GM12878 (cell line): ENCODE data around the gene FNDC3B.

Experiments
- CBX5 ChIP-seq: sonication (generic); IDR thresholded peaks from 2 replicates; pipeline ENCODE4 v1.6.1; 2016; ENCODE audit warnings: low read depth, moderate library complexity, mild to moderate bottlenecking, inconsistent platforms
- CHD2 ChIP-seq: IDR thresholded peaks from 2 replicates; pipeline ENCODE4 v1.6.1; 2011; ENCODE audit warnings: low read depth, low read length, improper control_type of control experiment, borderline replicate concordance
- GATAD2B ChIP-seq: fragments of 450-650 bp; conservative IDR thresholded peaks from 2 replicates; pipeline ENCODE4 v1.6.1; 2017; ENCODE audit warnings: low read depth, mild to moderate bottlenecking, moderate library complexity
- HDAC2 ChIP-seq: fragments of 200-600 bp; sonication (generic); IDR thresholded peaks from 2 replicates; pipeline ENCODE4 v1.6.1; 2017
- PAX5 ChIP-seq: IDR thresholded peaks from 2 replicates; pipeline ENCODE4 v1.6.1; 2011; ENCODE audit warnings: low read depth, low read length, borderline replicate concordance
- POLR2A ChIP-seq: IDR thresholded peaks from 2 replicates; pipeline ENCODE4 v1.6.1; 2011; ENCODE audit warnings: low read depth, mild to moderate bottlenecking, low read length
- RFX5 ChIP-seq: IDR thresholded peaks from 2 replicates; pipeline ENCODE4 v1.6.1; 2011; ENCODE audit warnings: low read depth, low read length, improper control_type of control experiment
- SMARCA5 ChIP-seq: fragments of 450-650 bp; IDR thresholded peaks from 2 replicates; pipeline ENCODE4 v1.6.1; 2017; ENCODE audit warnings: mild to moderate bottlenecking
- SP1 ChIP-seq: IDR thresholded peaks from one replicate; pipeline ENCODE4 v1.6.1; 2011; ENCODE audit warnings: low read depth, low read length
- TAF1 ChIP-seq: IDR thresholded peaks from 2 replicates; pipeline ENCODE4 v1.6.1; 2011; ENCODE audit warnings: mild to moderate bottlenecking, low read depth, low read length, borderline replicate concordance
- TF ChIP-seq, protein P1 (sequence below), 3 experiments: IDR thresholded peaks in 2 of 3; conservative IDR thresholded peaks in 1 of 3; 2 replicates each; pipeline ENCODE4 v1.5.1; 2011; ENCODE audit warnings: low read depth in 3 of 3, low read length in 3 of 3, mild to moderate bottlenecking in 3 of 3, control low read depth in 2 of 3, moderate library complexity in 2 of 3, inconsistent platforms in 1 of 3, mixed read lengths in 1 of 3; ENCODE audit not compliant: control insufficient read depth in 2 of 3, insufficient read depth in 1 of 3; ENCODE audit errors: extremely low read depth in 1 of 3
- TF ChIP-seq, protein P2 (sequence below): IDR thresholded peaks from 2 replicates; pipeline ENCODE4 v1.6.1; 2011; ENCODE audit warnings: low read depth, low read length, improper control_type of control experiment, borderline replicate concordance
- TF ChIP-seq, protein P3 (sequence below): IDR thresholded peaks from 2 replicates; pipeline ENCODE4 v1.6.1; 2012; ENCODE audit warnings: low read depth, low read length, improper control_type of control experiment
- TF ChIP-seq, protein P4 (sequence below): IDR thresholded peaks from 2 replicates; pipeline ENCODE4 v1.6.1; 2011; ENCODE audit warnings: mild to moderate bottlenecking, low read depth, low read length, moderate library complexity; ENCODE audit not compliant: insufficient replicate concordance

DNA sequence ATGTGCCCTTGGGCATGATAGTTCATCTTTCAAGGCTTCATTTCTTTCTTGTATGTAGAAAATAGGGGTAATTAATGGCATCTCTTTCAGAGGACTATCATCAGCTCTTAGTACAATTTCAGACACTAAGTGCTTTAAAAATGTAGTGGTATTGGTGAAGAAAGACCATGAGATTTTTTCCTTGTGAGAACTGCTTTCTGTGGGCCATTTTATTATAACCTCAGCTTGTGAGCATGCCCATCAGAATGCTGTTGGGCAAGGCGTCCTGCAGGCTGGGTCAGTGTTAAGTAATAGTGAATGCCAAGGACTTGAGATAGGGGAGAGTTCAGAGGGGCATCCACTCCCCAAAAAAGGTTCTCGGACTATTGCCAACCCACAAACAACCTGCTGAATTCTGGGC lies 221.0 kb downstream of the FNDC3B start:
- TF ChIP-seq, protein P1, sequence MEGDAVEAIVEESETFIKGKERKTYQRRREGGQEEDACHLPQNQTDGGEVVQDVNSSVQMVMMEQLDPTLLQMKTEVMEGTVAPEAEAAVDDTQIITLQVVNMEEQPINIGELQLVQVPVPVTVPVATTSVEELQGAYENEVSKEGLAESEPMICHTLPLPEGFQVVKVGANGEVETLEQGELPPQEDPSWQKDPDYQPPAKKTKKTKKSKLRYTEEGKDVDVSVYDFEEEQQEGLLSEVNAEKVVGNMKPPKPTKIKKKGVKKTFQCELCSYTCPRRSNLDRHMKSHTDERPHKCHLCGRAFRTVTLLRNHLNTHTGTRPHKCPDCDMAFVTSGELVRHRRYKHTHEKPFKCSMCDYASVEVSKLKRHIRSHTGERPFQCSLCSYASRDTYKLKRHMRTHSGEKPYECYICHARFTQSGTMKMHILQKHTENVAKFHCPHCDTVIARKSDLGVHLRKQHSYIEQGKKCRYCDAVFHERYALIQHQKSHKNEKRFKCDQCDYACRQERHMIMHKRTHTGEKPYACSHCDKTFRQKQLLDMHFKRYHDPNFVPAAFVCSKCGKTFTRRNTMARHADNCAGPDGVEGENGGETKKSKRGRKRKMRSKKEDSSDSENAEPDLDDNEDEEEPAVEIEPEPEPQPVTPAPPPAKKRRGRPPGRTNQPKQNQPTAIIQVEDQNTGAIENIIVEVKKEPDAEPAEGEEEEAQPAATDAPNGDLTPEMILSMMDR (IDR thresholded peaks at IDR 0.05 in 2 of 3, conservative IDR thresholded peaks at IDR 0.05 in 1 of 3; ENCODE audit: control insufficient read depth in 2 of 3, extremely low read depth in 1 of 3, insufficient read depth in 1 of 3, low read depth in 3 of 3, low read length in 3 of 3) = no peak
- TF ChIP-seq HDAC2 = no peak
- no peak for TF ChIP-seq RFX5
- no peak for TF ChIP-seq GATAD2B
- no peak for TF ChIP-seq SP1
- TF ChIP-seq, protein P2, sequence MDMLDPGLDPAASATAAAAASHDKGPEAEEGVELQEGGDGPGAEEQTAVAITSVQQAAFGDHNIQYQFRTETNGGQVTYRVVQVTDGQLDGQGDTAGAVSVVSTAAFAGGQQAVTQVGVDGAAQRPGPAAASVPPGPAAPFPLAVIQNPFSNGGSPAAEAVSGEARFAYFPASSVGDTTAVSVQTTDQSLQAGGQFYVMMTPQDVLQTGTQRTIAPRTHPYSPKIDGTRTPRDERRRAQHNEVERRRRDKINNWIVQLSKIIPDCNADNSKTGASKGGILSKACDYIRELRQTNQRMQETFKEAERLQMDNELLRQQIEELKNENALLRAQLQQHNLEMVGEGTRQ = no peak
- TF ChIP-seq, protein P3, sequence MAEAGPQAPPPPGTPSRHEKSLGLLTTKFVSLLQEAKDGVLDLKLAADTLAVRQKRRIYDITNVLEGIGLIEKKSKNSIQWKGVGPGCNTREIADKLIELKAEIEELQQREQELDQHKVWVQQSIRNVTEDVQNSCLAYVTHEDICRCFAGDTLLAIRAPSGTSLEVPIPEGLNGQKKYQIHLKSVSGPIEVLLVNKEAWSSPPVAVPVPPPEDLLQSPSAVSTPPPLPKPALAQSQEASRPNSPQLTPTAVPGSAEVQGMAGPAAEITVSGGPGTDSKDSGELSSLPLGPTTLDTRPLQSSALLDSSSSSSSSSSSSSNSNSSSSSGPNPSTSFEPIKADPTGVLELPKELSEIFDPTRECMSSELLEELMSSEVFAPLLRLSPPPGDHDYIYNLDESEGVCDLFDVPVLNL = no peak
- no peak for TF ChIP-seq POLR2A
- TF ChIP-seq PAX5 = no peak
- TF ChIP-seq CBX5 = no peak
- no peak for TF ChIP-seq TAF1
- TF ChIP-seq, protein P4, sequence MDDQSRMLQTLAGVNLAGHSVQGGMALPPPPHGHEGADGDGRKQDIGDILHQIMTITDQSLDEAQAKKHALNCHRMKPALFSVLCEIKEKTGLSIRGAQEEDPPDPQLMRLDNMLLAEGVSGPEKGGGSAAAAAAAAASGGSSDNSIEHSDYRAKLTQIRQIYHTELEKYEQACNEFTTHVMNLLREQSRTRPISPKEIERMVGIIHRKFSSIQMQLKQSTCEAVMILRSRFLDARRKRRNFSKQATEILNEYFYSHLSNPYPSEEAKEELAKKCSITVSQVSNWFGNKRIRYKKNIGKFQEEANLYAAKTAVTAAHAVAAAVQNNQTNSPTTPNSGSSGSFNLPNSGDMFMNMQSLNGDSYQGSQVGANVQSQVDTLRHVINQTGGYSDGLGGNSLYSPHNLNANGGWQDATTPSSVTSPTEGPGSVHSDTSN = no peak
- TF ChIP-seq SMARCA5 = no peak
- no peak for TF ChIP-seq CHD2
